ENCODE measurements around the gene CERK.

The CERK gene

DNA sequence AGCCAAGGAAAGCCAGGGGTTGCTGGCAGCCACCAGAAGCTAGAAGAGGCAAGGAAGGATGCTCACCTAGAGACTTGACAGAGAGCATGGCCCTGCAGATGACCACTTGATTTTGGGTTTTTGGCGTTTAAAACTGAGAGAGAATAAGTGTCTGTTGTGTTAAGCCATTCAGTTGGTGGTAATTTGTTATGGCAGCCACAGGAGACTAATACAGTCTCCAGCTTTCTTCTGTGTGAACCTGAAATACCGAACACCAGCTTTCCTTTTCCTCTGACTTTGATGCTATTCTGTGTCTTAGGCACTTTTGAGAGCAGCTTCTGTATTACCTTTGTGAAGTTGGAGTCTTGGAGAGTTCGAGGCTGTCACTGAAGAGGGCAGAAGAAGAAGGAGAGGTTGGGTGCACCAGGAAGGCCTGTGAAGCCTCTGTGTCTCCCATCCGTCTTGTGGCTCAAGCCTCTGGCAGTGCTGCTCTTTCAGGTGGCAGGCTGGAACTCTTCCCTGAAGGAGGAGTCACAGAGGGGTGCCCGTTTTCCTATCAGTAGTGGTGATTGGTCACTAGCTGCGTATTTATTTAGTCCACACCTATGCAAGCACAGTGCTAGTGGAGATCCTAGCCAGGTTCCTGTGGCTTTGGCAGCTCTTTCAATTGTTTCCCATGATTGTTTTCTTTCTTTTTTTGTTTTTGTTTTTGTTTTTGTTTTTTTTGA is 26.9 kb upstream of the CERK start:
- DNase-seq, result no peak

DNA sequence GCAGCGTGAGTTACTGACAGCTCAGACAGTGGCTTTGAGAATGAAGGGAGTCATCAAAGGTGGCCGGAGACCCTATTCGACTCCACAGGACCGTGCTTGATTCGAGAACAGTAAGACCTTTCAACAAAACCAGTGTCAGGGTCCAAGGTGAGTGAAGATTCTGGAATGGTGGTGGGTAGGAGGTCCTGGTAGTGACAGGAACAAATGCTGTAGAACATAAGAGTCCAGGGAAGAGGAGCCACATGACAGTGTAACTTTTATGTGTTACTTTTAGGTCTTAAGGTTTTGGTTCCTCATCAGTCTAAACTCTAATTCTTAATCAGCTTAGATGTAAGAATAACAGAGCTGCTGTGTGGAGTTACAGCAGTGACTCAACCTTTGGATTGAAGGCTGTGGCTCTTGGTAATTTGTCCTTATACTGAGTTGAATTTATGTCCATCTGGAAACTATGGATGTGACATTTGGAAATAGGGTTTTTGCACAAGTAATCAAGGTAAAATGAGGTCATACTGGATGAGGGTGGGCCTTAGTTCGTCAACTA is 26.2 kb upstream of the CERK start:
- no peak for DNase-seq

DNA sequence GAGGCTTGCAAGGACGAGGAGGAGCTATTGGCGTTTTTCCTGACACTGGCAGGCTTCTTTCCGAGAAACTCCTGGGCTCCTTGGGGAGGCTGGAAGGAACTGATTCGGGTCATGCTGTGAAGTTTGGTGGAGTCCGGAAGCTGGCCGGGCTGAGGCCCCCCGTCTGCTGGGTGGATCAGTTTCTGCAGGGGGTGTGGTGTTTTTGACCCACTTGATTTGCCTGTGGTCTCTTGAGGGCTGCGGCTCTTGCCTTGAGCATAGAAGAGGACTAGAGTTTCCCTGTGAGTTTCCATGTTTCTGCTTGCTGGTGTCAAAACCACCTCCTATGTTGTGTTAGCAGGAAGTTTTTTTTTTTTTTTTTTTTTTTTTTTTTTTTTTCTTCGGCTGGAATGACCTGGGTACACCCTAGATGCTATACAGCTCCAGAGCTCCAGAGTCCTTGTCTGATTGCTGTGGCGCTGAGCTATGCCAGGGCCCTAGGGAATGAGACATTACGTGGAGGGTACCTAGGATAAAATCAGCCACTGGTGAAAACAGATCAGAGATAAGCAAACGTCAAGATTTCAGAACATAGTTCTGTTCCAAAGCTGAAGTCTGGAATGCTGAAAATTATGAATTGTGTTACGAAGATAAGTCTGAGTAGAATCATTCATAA is 25.1 kb upstream of the CERK start:
- peak; percentile 56 for DNase-seq

DNA sequence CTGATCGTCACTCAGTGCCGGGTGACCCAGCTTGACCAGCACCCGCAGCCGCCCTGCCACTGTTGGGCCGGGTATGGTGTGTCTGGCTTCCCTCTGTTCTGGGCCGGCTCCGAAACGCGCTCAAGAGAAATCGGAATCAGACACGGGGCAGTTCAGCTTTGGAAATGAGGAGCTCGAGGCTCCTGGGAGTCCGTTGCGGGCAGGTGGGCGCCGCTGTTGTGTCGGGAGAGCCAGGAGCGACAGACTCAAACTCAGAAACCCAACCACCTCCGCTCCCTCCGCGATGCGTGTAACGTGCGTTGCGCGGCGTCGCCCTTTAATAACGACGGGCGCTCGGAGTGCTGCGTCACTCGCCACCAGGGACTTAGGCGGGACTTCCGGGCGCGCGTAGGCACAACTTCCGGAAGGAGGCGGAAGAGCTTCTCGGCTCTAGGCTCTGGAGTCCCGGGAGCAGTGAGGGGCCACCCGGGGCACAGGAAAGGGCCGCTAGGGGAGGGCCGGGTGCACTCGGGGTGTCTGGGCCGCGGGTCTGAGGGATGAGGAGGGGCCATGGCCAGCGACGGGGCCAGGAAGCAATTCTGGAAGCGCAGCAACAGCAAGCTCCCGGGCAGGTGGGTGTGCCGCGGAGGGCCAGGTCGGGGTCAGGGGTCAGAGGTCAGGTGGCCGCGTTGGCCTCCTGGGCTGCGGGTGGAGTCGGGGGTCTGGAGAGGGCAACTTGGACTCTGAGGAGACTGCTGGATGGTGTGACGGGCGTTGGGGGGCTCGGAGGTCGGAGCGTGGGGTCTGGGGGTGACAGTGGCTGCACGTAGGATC is 24.4 kb upstream of the CERK start, which contains the start of gene TBC1D22A:
Gene TBC1D22A (plus strand): TSS at position 413 of the 813 bp plus-strand sequence. CDS start 137 bp downstream, at position 550.
- peak; percentile 91 for DNase-seq

DNA sequence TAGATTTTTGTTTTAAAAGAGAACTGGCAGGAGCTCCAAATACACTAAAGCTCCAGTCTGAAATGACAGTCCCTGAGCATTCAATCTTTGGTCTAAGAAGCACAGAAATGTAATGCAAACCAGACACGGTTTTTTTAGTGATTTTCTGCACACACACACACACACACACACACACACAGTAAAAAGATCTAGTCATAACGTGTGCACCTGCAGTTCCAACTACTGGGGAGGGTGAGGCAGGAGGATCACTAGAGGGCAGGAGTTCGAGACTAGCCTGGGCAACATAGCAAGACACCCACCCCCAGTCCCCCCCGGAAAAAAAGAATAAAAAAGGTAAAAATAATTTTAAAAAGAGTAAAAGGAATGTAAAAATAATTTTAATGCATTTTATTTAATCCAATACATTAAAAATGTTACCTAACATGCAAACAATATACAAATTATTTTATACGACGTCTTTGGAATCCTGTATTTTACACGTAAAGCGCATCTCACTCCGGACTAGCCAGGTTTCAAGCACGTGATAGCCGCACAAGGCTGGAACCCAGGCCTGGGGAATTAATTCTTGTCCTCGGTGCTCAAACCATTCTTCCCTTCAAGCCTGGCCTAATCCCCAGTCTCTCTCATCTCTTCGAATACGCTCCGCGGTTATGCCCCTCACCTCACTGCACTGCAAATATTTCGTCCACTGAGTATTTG is 23.6 kb upstream of the CERK start:
- no peak for DNase-seq

DNA sequence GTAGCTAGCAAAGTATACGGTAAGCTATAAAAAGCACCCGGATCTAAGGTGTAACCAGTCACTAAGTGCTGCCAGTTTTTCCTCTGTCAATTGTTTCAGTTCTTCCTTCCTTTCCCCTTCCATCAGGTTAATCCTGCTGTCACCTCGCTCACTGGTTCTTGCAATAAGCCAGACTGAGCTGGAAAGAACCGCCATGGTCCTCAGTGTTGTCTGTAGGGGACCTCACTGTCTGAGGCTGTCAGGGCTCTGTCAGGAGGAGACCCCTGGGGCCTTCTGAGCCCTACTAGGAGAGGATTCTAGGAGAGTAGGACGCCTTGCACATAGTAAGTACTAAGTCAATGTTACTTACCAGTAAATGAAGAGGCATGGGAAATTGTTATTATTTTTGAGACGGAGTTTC is 23.0 kb upstream of the CERK start:
- DNase-seq, result no peak

DNA sequence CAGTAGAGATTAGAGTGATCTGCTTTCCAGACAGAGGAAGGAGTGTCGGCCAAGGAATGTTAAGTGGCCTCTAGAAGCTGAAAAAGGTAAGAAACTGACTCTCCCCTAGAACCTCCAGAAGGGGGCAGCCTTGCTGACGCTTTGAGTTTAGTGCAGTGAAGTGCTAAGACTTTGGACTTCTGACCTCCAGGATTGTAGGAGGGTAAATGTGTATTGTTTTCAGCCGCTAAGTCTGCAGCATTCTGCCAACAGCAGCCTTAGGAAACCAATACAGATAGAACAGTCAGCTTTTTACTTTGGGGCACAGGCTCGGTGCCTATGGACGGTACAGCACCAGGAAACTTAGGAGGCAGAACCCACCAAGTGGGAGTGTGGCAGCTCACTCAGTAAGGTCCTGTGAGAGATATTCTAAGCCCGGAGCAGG is 20.8 kb upstream of the CERK start:
- DNase-seq, result peak; percentile 41

DNA sequence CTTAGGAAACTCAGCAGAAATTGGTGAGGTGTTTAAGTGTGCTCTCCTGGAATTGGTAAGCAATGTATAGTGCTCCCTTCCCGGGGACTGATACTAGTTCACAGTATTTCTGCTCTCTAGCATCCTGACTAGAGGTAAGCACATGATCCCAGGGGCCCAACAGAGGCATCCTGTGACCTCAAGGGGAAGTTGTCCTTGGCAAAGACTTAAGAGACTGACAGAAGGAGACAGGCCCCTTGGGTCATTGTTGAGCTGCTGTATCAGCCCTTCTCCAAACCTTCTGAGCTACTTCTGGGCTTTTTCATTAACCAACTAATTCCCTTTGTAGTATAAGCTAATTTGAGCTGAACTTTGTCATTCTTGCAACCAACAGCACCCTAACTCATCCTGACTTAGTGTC is 20.1 kb upstream of the CERK start:
- no peak for DNase-seq

DNA sequence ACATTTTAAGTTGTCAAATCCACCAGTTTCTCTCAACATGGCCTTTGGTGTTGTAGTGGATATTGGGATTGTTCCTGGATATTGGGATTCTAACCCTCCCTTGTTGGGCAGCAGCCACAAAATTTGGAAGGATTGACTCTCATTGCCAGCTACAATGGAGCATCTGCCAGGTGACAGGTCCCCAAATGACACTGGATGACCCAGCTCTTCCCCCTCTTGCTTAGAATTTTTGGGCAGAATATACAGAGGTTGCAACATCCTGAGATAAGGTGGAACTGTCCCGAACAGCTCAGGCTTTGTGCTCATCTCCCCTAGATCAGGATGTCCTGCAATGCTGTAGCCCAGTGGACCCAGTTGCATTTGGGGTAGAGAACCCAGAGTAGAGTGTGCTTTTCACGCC is 19.1 kb upstream of the CERK start:
- no peak for DNase-seq

DNA sequence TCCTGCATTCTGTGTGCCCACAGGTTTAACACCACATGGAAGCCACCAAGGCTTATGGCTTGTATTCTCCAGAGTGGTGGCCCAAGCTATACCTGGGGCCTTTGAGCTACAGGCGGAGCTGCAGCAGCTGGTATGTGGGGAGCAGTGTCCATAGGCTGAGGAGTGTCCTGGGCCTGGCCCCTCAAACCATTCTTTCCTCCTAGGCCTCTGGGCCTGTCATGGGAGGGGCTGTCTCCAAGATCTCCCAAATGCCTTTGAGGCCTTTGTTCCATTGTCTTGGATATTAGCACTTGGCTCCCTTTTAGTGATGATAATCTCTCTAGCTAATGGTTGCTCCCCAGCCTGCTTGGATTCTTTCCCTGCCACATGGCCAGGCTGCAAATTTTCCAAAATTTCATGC is 18.0 kb upstream of the CERK start:
- DNase-seq, result no peak

DNA sequence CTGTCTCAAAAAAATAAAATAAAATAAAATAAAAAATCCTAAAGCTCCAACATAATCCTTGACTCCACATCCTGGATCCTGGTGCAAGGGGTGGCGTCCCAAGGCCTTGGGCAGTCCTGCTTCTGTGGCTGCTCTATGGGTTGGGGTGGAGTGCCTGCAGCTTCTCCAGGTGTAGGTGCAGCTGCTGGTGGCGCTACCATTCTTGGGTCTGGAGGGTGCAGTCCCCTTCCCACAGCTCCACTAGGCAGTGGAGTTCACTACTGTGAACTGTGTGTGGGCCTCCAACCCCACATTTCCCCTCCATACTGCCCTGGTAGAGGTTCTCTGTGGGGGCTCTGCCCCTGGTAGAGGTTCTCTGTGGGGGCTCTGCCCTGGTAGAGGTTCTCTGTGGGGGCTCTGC is 17.5 kb upstream of the CERK start:
- DNase-seq, result no peak

DNA sequence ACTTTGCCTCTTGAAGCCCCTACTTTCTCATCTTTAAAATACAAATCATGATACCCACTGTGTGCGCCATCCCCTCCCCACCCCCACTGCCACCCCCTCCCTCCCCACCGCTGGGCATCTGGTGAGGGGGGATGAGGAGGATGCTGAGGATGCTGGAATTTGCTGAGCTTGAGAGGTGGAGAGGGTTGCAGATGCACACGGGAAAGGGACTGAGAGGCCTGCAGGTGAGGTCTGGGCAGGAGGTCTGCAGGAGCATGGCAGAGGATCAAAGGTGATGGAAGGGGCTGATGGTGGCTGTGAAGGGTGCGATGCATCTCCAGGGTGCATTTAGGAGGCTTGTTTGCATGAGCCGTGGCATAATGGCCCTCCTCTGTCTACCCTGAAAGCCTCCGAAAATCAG is 16.8 kb upstream of the CERK start:
- DNase-seq, result no peak

DNA sequence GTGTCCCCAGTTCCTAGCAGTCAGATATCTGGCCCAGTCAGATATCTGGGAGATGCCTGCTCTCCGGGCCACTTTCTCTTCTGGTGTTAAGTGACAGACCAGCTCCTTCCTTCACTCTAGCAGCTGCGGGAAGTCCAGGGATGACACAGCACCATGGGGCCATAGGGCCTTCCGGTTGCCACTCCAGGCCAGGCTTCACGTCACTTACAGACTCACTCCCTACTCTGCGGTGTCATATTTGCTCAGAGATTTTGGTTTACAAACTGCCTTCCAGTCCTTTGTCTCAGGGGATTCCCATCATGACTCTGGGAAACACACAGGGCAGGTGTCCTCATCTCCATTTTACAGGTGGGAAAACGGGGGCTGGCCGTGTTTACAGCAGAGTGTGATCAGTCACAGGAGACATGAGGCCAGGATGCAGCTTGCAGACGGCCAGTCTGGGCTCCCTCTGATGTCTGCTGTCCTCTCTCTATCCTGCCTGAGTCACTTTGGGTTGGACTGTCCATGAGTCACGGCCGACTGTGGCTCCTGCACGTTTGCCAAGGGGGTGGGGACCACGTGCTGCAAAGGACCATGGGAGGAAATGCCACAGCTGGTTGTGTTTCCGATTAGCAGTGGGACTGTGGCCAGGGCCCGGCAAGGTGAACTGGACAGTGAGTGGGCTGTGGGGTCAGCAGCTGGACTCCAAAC is 16.2 kb upstream of the CERK start:
- DNase-seq, result no peak

DNA sequence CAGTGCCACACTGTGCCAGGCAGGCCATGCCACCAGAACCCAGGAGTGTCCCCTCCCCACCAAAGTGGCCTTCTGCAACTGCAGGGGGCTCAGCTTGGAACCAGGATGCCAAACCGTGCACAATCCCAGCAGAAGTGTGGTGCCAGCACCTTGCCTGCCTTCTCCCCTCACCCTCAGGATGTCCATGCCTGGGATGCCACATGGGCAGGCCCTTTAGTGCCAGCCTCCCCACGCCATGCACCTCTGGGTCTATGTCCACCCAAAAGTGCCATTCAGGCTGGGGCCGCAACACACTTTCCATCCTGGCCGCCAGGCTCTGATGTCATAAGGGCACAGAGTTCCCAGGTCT is 15.7 kb upstream of the CERK start:
- no peak for DNase-seq

DNA sequence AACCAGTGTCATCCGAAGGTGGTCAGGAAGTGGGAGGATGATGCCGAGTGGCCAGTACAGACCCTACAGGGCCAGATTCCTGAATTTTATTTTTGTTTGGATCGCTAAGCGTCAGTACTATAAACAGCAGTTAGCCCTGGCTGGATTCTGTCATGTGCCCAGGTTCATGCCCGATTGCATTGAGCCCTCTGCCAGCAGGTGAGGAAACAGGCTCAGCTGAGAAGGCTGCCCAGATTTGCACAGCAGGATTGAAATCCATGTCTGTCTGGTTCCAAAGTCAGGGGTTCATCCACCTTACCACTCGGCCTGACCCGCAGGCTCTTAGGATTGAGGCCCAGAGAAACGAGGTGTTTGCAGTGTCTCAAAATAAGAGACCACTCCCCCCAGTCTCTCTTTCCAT is 15.3 kb upstream of the CERK start:
- DNase-seq, result no peak

DNA sequence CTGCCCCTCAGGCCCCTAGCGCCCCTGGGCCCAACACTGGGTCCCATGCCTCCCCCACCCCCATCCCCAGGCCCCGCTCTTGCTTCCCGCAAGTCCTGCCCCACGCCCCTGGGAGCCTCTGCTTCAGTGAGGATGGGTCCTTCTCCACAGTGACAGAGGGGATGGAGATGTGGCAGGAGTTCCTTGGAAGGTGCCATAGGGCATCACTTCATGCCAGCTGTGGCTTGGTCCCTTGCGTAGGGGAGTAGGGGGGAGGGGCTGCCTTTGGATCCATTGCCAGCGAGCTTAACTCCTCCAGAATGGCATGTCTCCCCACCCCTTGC is 14.9 kb upstream of the CERK start:
- no peak for DNase-seq

DNA sequence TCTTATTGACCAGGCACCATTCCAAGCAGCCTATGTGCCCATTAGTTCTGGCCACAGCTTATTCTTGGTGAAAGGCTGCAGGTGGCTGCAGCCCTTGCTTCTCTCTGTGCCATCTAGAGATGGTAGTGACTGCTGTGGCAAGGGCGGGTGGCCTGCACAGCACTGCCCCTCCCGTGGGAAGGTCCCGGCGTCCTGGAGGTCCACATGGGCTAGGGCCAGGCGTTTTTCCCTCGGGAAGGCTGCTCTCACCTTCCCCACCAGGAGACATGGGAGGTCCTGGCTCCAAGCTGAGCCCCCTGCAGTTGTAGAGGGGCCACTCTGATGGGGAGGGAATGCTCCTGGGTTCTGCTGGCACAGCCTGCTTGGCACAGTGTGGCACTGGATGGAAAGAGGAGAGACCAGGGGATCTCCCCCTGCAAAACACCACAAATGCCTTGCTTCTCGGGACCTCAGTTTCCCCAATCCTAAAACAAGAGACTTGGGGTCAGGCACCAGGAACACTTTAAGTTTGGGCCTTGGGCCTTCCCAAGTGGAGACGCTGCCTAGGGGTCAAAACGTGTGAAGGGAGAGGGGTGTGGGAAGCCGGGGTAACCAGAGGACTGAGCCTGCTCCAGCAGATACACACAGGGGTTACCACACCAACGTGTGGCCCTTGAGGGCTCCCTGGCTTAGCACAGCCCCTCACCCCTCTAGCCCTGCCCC is 14.4 kb upstream of the CERK start:
- DNase-seq, result no peak

DNA sequence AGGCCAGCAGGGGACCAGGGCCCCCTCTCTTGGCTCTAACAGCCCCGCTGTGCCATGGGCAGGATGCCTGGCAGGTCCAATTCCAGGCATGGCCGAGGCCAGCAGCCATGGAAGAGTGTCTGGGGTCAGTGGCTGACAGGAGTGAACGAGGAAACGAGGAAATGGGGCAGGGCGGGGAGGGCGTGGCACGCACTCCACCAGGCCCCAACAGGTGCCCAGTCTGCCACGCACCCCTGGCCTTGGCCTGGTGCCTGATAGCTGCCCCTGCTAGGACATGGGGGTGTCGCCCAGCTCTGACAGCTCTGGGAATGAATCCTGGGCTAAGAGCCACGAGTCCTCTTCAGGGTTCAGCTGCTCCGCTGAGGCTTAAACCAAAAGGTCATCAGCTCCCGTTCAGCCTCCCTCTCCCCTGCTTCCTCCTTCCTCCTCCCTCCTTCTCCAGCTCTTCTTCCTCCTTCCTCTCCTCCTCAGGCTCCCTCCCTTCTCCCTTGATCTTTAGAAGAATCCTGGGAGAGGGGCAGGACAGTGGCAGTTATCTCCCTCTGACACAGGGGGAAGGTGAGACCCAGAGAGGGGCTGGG is 12.9 kb upstream of the CERK start:
- no peak for DNase-seq

DNA sequence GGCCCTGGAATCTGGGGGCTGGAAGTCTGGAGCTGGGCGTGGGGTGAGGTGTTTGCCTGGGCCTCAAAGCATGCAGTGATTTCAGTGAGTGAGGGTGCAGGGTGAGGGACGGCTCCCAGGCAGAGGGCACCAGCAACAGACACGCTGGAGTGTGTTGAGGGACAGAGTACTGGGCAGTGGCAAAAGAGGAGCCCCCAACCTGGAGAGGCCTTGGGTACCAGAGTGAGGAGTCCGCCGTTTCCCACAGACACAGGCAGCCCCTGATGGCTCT is 12.4 kb upstream of the CERK start:
- no peak for DNase-seq

DNA sequence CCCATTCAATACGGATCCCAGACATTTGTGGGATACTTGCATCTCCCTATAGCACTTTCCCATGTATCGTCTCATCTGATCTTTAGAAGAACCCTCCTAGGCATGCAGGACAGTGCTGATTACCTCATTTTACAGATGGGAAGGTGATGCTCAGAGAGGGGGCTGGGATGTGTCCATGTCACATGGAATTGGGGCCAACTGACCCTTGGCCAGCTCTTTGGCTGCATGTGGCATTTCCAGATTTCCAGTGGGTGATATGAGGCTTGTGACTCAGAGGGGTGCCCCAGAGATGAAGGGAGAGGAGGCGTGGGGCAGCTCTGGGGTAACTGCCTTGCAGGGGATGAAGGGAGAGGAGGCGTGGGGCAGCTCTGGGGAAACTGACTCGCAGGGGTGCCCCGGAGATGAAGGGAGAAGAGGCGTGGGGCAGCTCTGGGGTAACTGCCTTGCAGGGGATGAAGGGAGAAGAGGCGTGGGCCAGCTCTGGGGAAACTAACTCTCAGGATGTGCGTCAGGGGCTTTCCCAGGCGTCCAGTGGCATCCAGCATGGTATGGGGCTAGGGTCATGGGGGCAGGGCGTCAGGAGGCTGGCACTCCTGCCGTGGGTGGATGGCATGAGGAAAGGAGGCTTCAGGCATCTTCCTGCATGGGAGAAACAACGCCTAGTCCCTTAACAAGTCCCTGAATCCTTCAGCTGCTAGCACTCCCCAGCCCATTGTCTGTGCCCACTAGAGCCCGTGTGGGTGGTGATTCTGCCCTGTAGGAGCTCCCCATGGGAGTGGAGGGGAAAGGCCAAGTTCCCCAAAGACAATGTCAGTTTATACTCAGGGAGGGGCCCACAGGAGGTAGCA is 11.9 kb upstream of the CERK start:
- DNase-seq, result no peak
